Stimulated activated naive CD4-positive, alpha-beta T cell treated with Interleukin-2 at 50 U/mL for 16 hours (primary cell): ENCODE results near the gene BPHL.
A peak's percentile ranks its signal among the peaks of the same experiment; 100 is the strongest.
"Not testable (repeated sequence)": the region's sequence is repeated elsewhere in the genome, so short reads cannot be mapped to it uniquely, and the experiment has no call there.

Experiments used
- DNase-seq: peaks from one replicate; lab custom pipeline; 2025; lab: John Stamatoyannopoulos, UW

Gene BPHL

GRCh38 chr6:3118353-3119039, at the start of gene BPHL:
BPHL (plus strand) TSS chr6:3118711; CDS start chr6:3118741, 30 bp downstream.
- DNase-seq: peak; percentile 99

GRCh38 chr6:3071568-3071967, 46.9 kb upstream of the BPHL start:
- no peak for DNase-seq

- DNase-seq: no peak
These were observed 45.7 kb upstream of the BPHL start for GRCh38 chr6:3072798-3073197.

GRCh38 chr6:3073382-3073781, 45.1 kb upstream of the BPHL start:
- no peak for DNase-seq

- no peak for DNase-seq
These were observed 42.8 kb upstream of the BPHL start for GRCh38 chr6:3075772-3076113.

GRCh38 chr6:3076320-3076719, 42.2 kb upstream of the BPHL start:
- no peak for DNase-seq

GRCh38 chr6:3077430-3077829, 41.1 kb upstream of the BPHL start:
- DNase-seq: no peak

- DNase-seq: not testable (repeated sequence)
These were observed 39.6 kb upstream of the BPHL start for GRCh38 chr6:3078952-3079351.

- no peak for DNase-seq
These were observed 38.8 kb upstream of the BPHL start for GRCh38 chr6:3079682-3080081.

- no peak for DNase-seq
These were observed 36.6 kb upstream of the BPHL start for GRCh38 chr6:3081960-3082359.

GRCh38 chr6:3085074-3085473, 33.4 kb upstream of the BPHL start:
- no peak for DNase-seq

GRCh38 chr6:3086282-3086946, 32.1 kb upstream of the BPHL start:
- DNase-seq: no peak

GRCh38 chr6:3088446-3088845, 30.1 kb upstream of the BPHL start:
- no peak for DNase-seq

GRCh38 chr6:3088968-3089367, 29.5 kb upstream of the BPHL start:
- no peak for DNase-seq

GRCh38 chr6:3090013-3090412, 28.5 kb upstream of the BPHL start:
- no peak for DNase-seq

- no peak for DNase-seq
These were observed 23.7 kb upstream of the BPHL start for GRCh38 chr6:3094815-3095214.

- DNase-seq: no peak
These were observed 15.6 kb upstream of the BPHL start for GRCh38 chr6:3102875-3103274.

- no peak for DNase-seq
These were observed 9.6 kb upstream of the BPHL start for GRCh38 chr6:3108746-3109414.

GRCh38 chr6:3109761-3110160, 8.8 kb upstream of the BPHL start:
- no peak for DNase-seq

- DNase-seq: no peak
These were observed 4.1 kb upstream of the BPHL start for GRCh38 chr6:3114377-3114776.

GRCh38 chr6:3117912-3118352, 579 bp upstream of the BPHL start:
- no peak for DNase-seq

- no peak for DNase-seq
These were observed 671 bp downstream of the BPHL start for GRCh38 chr6:3119040-3119723.

GRCh38 chr6:3120765-3121089, 2.2 kb downstream of the BPHL start:
- DNase-seq: no peak
